Ovary (tissue), 9 donors: ENCODE measurements around the gene EXOC6B. TPM values are rescaled to one million over a fixed set of nuclear protein-coding genes. Genes with fewer than 3 reads are reported as not detected.

Experiments
- DNase-seq, 5 donors: peaks; one replicate each; pipeline ENCODE4 v3.0.0-alpha.2; 2019 to 2020
- H3K27ac ChIP-seq, 2 donors: fragments of 200-600 bp; one replicate each; pipeline versions ENCODE4 v1.5.1 to v1.8.0; 2019 to 2022
- H3K27me3 ChIP-seq: fragments of 200-600 bp; one replicate; pipeline ENCODE4 v1.8.0; 2022
- H3K36me3 ChIP-seq: fragments of 200-600 bp; sonication (generic); one replicate; pipeline ENCODE4 v1.5.1; 2019
- H3K4me1 ChIP-seq: one replicate; pipeline ENCODE4 v1.8.1; 2013; ENCODE audit warnings: mild to moderate bottlenecking, moderate library complexity; ENCODE audit not compliant: insufficient read depth
- H3K4me3 ChIP-seq: fragments of 200-600 bp; sonication (generic); one replicate; pipeline ENCODE4 v1.5.1; 2017
- H3K9me3 ChIP-seq, 2 donors: fragments of 200-600 bp in 1 of 2; sonication (generic) in 1 of 2; one replicate each; pipeline versions ENCODE4 v1.5.1 to v1.8.1; 2013 to 2019; ENCODE audit warnings: mild to moderate bottlenecking in 1 of 2, moderate library complexity in 1 of 2
- EP300 ChIP-seq: sonication (generic); formaldehyde crosslinking; IDR thresholded peaks from one replicate; pipeline ENCODE4 v1.6.1; 2017; ENCODE audit warnings: antibody characterized with exemption
- POLR2A ChIP-seq: fragments of 450-650 bp; IDR thresholded peaks from one replicate; pipeline ENCODE4 v1.6.1; 2017; ENCODE audit warnings: antibody characterized with exemption, mild to moderate bottlenecking, moderate library complexity
- WGBS, 3 donors: extraction: QIAGEN DNeasy Blood & Tissue Kit in 1 of 3; methylation state at CpG; one replicate each; pipeline versions ENCODE4 v1.1.5 to v1.1.7; 2013 to 2017; 5-methylcytosine and 5-hydroxymethylcytosine counted together
- intact Hi-C, 4 donors: fragments of 100-400 bp; cut with DNase I; formaldehyde crosslinking; loops; one replicate each; pipeline versions ENCODE4 v1.11.0 to v1.15.1; 2022 to 2023
- polyA plus RNA-seq, 2 donors: library from polyadenylated mRNA; stranded (reverse); fragments of 200-250 nt in 1 of 2; fragments of 350-450 nt in 1 of 2; fragmentation: Illumina TruSeq in 1 of 2; extraction: RNeasy Lipid Tissue Mini Kit (QIAGEN cat#74804) in 1 of 2; gene quantifications; one replicate each; pipeline ENCODE4 v1.2.3, GENCODE V29; 2013 to 2014
- total RNA-seq, 7 donors: library from RNA; depleted of rRNA in 2 of 7; stranded (reverse); fragments of >200 nt in 2 of 7; fragmentation: NEBNext Ultra II Directional in 3 of 7; extraction: Animal tissue kit (Norgen Biotek cat#: 25700) in 3 of 7; gene quantifications; one replicate each; pipeline versions ENCODE4 v1.1.0 to v1.2.4, GENCODE V29; 2016 to 2023
- TF ChIP-seq, protein P1 (sequence below), 3 donors: fragments of 450-650 bp in 2 of 3; fragments of 200-600 bp in 1 of 3; IDR thresholded peaks; one replicate each; pipeline versions ENCODE4 v1.5.1 to v1.8.0; 2016 to 2022; ENCODE audit warnings: antibody characterized with exemption in 3 of 3, mild to moderate bottlenecking in 1 of 3
- donor health status: DM: no; HTN: no; CAD: no; lungs with moderate emphysema.
- donor health status: DM: no; HTN: no; CAD: no.
- donor health status: Bipolar disorder and iron deficiency.
- donor health status: DM: yes; HTN: yes; CAD: no.
- donor health status: DM: no; HTN: no; CAD: no.
- donor health status: DM: yes; HTN: yes; CAD: no.

EXOC6B gene
- total and polyA plus RNA-seq, 9 donors, result 11.9 to 84.9 (median 57.8) TPM

- Histone ChIP-seq H3K4me1 (no peaks in the 10 kb centered on the region), H3K27ac (no peak overlapping the region), H3K36me3 (no peaks in the 10 kb centered on the region), H3K27me3 (no peaks in the 10 kb centered on the region), H3K9me3 (no peaks in the 10 kb centered on the region), H3K4me3 (no peak overlapping the region)
- no peak for DNase-seq
- TF ChIP-seq, protein P1, sequence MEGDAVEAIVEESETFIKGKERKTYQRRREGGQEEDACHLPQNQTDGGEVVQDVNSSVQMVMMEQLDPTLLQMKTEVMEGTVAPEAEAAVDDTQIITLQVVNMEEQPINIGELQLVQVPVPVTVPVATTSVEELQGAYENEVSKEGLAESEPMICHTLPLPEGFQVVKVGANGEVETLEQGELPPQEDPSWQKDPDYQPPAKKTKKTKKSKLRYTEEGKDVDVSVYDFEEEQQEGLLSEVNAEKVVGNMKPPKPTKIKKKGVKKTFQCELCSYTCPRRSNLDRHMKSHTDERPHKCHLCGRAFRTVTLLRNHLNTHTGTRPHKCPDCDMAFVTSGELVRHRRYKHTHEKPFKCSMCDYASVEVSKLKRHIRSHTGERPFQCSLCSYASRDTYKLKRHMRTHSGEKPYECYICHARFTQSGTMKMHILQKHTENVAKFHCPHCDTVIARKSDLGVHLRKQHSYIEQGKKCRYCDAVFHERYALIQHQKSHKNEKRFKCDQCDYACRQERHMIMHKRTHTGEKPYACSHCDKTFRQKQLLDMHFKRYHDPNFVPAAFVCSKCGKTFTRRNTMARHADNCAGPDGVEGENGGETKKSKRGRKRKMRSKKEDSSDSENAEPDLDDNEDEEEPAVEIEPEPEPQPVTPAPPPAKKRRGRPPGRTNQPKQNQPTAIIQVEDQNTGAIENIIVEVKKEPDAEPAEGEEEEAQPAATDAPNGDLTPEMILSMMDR (IDR thresholded peaks at IDR 0.05), result no peak
- TF ChIP-seq EP300 (no peak), POLR2A (no peak)
- WGBS, 3 donors, result 91 to 100% (median 97%) methylated on average over 1 of the region's 1 CpG
- intact Hi-C loops, result no loop called here
Measured at GRCh38 chr2:72292433-72292832, 533.4 kb downstream of the EXOC6B start.

GRCh38 chr2:72291059-72291458, 534.8 kb downstream of the EXOC6B start:
- Histone ChIP-seq H3K4me1 (no peaks in the 10 kb centered on the region), H3K27me3 (no peaks in the 10 kb centered on the region), H3K4me3 (no peak overlapping the region), H3K27ac (no peak overlapping the region), H3K36me3 (no peaks in the 10 kb centered on the region), H3K9me3 (no peaks in the 10 kb centered on the region)
- TF ChIP-seq POLR2A, result no peak
- intact Hi-C loops, result no loop called here
- DNase-seq, result no peak
- 9 to 27% (median 15%) methylated on average over 4 of the region's 4 CpGs for WGBS, 3 donors

DNA sequence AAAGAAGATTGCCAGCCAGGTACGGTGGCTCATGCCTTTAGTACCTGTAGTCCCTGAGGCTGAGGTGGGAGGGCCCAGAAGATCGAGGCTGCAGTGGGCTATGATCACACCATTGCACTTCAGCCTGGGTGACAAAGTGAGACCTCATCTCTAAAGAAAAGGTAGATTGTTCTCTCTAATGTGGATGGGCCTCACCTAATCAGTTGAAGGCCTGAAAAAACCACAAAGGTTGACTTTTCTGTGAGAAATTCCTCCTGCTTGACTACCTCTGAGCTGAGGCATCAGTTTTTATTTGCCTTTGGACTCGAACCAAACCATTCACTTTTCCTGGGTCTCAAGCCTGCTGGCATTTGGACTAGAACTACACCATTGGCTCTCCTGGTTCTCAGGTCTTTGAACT, 536.1 kb downstream of the EXOC6B start:
- no peak for DNase-seq
- no peaks in the 10 kb centered on the region for H3K27me3 ChIP-seq
- no peak overlapping the region for H3K4me3 ChIP-seq
- intact Hi-C loops, result no loop called here
- H3K27ac ChIP-seq, result no peak overlapping the region
- WGBS, 3 donors, result 92 to 97% (median 93%) methylated on average over 3 of the region's 3 CpGs
- no peaks in the 10 kb centered on the region for H3K4me1 ChIP-seq
- no peaks in the 10 kb centered on the region for H3K9me3 ChIP-seq
- TF ChIP-seq, protein P1 (IDR thresholded peaks at IDR 0.05), result no peak
- TF ChIP-seq EP300 (no peak), POLR2A (no peak)
- no peaks in the 10 kb centered on the region for H3K36me3 ChIP-seq

- Histone ChIP-seq H3K36me3 (no peaks in the 10 kb centered on the region), H3K4me1 (no peaks in the 10 kb centered on the region), H3K4me3 (no peak overlapping the region), H3K27ac (no peak overlapping the region), H3K9me3 (no peaks in the 10 kb centered on the region), H3K27me3 (no peaks in the 10 kb centered on the region)
- 87 to 94% (median 93%) methylated on average over 2 of the region's 2 CpGs for WGBS, 3 donors
- no peak for DNase-seq
- intact Hi-C loops, result no loop called here
- no peak for TF ChIP-seq EP300
- TF ChIP-seq POLR2A, result no peak
- TF ChIP-seq, protein P1 (IDR thresholded peaks at IDR 0.05), result no peak
Measured at GRCh38 chr2:72289283-72289682, 536.5 kb downstream of the EXOC6B start.

DNA sequence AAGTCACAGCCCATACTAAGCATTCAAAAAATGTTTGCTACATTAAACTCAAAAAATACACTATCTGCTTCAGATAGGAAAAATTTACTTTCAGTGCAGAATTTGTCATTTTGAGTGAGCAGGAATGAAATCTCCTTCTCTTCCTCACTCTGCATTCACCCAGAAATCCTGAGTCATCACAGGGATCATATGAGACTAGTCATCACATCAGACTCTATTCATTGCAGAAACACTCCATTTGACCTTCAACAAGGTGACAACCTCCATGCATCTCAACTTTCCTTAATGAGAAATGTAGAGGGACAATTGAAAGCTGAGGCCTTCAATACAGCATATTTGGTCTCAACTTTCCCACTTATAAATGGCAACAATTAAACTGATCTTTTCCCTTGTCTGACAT, 547.8 kb downstream of the EXOC6B start:
- Histone ChIP-seq H3K27me3 (no peaks in the 10 kb centered on the region), H3K4me3 (no peak overlapping the region), H3K36me3 (no peaks in the 10 kb centered on the region), H3K27ac (no peak overlapping the region), H3K4me1 (no peaks in the 10 kb centered on the region), H3K9me3 (no peaks in the 10 kb centered on the region)
- no peak for DNase-seq
- intact Hi-C loops, result no loop called here
- TF ChIP-seq EP300 (no peak), POLR2A (no peak)
- TF ChIP-seq, protein P1 (IDR thresholded peaks at IDR 0.05), result no peak
